GM21723 (cell line): ENCODE data around the gene TCF3.

Experiments
- ATAC-seq: cut with Tn5 transposase; IDR thresholded peaks from one replicate; pipeline ENCODE4 v1.9.1; 2021; ENCODE audit warnings: mild to moderate bottlenecking, moderate library complexity; ENCODE audit not compliant: unreplicated experiment

TCF3 gene

GRCh38 chr19:1590641-1591397 lies 61.6 kb downstream of the TCF3 start:
- no peak for ATAC-seq

GRCh38 chr19:1587872-1588271 lies 64.5 kb downstream of the TCF3 start:
- no peak for ATAC-seq

- no peak for ATAC-seq
Measured at GRCh38 chr19:1585243-1585580, 67.2 kb downstream of the TCF3 start.

GRCh38 chr19:1584500-1585242 lies 67.7 kb downstream of the TCF3 start:
- no peak for ATAC-seq

GRCh38 chr19:1582201-1582600 lies 70.2 kb downstream of the TCF3 start:
- ATAC-seq = no peak

- ATAC-seq = no peak
Measured at GRCh38 chr19:1580957-1581356, 71.5 kb downstream of the TCF3 start.

- ATAC-seq = no peak
Measured at GRCh38 chr19:1580382-1580781, 72.0 kb downstream of the TCF3 start.

GRCh38 chr19:1579222-1579621 lies 73.2 kb downstream of the TCF3 start:
- no peak for ATAC-seq

- ATAC-seq = no peak
Measured at GRCh38 chr19:1577929-1578618, 74.3 kb downstream of the TCF3 start.

- no peak for ATAC-seq
Measured at GRCh38 chr19:1577090-1577928, 75.1 kb downstream of the TCF3 start.

GRCh38 chr19:1576242-1577089 lies 75.9 kb downstream of the TCF3 start:
- no peak for ATAC-seq

- no peak for ATAC-seq
Measured at GRCh38 chr19:1575323-1576241, 76.8 kb downstream of the TCF3 start.

GRCh38 chr19:1574354-1575136 lies 77.9 kb downstream of the TCF3 start:
- no peak for ATAC-seq

GRCh38 chr19:1572795-1573194 lies 79.6 kb downstream of the TCF3 start:
- ATAC-seq = no peak

- no peak for ATAC-seq
Measured at GRCh38 chr19:1571358-1571757, 81.1 kb downstream of the TCF3 start.

- ATAC-seq = no peak
Measured at GRCh38 chr19:1570836-1571235, 81.6 kb downstream of the TCF3 start.

GRCh38 chr19:1569997-1570396 lies 82.4 kb downstream of the TCF3 start:
- ATAC-seq = no peak

GRCh38 chr19:1568320-1569019 lies 83.9 kb downstream of the TCF3 start, which contains the start of gene MEX3D:
Gene MEX3D, minus strand, starts transcription at chr19:1568325. Its CDS starts 267 bp downstream, at chr19:1568058.
- ATAC-seq = no peak
